Airway epithelial cell (primary cell): ENCODE data around the gene BTF3L4. TPM values are rescaled to one million over a fixed set of nuclear protein-coding genes. Genes with fewer than 3 reads are reported as not detected.

Experiments used
- total RNA-seq: library from RNA; depleted of rRNA; stranded (reverse); fragments of >200 nt; gene quantifications from 2 replicates; pipeline ENCODE4 v1.2.3, GENCODE V29; 2015

Gene BTF3L4
- total RNA-seq = 29.4 and 38.6 TPM in 2 replicates

GRCh38 chr1:52056163-52056936 is at the start of gene BTF3L4:
TSS of gene BTF3L4 (plus strand) at chr1:52056295. CDS start at chr1:52059848, 3,553 bp downstream.

DNA sequence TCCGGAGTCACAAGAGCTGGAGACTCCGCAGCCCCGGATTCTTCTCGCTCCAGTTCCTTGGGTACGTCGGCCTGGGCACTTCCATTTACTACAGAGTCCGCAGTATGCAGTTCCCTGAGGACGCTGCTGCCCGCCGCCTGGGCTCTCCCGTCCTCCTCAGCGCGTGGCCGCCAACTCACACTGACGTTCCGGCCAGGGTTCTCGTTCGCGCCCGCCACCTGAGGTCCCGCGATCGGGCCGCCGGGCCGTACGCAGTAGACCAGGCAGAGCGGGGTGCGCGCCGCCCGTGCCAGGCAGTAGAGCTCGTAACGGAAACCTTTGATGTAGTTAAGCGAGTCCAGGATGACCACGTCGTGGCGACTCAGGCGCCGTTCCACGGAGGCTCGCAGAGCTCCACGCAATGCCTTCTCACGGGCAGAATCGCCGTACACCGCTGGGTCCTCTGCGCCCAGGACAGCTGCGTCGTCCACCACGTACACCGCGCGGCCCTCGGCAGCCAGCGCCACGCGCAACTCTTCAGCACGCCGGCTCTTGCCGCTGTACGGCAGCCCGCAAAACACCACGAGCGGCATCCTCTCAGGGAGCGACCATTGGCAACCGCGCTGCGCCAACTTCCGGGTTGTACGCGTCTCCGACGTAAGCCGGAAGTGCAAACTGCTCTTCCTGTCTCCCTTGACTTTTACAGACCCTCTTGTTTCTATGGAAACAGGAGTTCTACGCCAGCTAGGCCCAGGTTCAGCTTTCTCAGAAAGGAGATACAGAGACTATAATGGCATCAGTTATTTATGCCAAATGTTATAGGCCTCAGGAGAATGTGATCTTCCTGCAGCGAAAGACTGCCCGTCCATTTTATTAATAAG is 22.7 kb upstream of the BTF3L4 start, which contains the start of gene KTI12:
Gene KTI12, minus strand, starts transcription at position 621 of the 860 bp plus-strand sequence. Its CDS starts 49 bp downstream, at position 572.

DNA sequence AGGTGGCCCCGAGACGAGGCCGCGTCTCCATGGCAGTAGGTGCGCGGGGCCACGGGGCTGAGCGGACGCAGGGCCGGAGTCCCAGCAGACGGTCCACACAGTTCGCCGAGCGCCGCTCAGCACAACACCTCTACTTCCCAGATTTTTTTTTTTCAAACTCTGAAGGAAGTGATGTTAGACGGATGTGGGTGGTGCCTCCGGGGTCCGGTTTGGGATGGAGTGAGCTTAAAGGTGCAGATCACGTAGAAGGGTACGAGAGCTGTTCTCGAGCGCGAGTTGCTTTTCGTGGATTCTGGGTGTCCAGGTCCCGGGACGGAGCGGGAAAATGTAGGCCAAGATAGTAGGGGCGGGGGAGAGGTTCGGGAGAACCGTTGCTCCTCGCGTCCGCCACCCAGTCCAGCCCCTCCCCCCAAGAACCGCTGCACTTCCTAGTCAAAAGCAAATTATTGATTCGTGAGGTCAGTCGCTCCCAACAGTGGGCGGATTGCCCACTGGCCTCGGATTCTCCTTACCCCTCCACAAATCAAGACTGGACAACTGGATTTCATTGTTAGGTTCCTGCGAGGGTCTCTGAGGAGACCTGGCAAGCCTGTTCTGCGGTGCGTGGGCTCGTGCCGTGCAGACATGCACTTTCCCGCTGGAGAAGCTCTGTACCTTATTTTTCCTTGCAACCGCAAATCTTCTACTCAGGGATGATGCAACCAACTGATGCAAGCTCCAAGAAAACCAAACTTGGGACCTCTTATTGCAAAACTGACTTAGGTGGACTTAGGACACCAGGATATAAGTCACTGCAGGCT is 829 bp upstream of the BTF3L4 start, which contains the start of gene TXNDC12:
Gene TXNDC12, minus strand, starts transcription at position 126 of the 800 bp plus-strand sequence. Its CDS starts 95 bp downstream, at position 31.

Other genes starting within 250 kb of the BTF3L4 start
- gene NRDC, start 177.6 kb upstream of the BTF3L4 start, total RNA-seq = 58.6 and 73.7 TPM in 2 replicates
- gene RAB3B, start 65.6 kb upstream of the BTF3L4 start, total RNA-seq = 4.7 and 6.7 TPM in 2 replicates
- 9.3 and 10.9 TPM in 2 replicates for gene KTI12, start 22.5 kb upstream of the BTF3L4 start, total RNA-seq
- 39.0 and 48.9 TPM in 2 replicates for gene TXNDC12, start 1.1 kb upstream of the BTF3L4 start, total RNA-seq
- 11.4 and 16.7 TPM in 2 replicates for gene ZFYVE9, start 85.8 kb downstream of the BTF3L4 start, total RNA-seq